Upper lobe of left lung (tissue), 6 donors: ENCODE results near the gene TMEM51. TPM values are rescaled to one million over a fixed set of nuclear protein-coding genes. Genes with fewer than 3 reads are reported as not detected.

Experiments
- ATAC-seq, 2 donors: fragments of 200-7000 bp; cut with Tn5 transposase; one replicate each; pipeline ENCODE4 v1.9.1; 2022; ENCODE audit warnings: mild to moderate bottlenecking in 2 of 2, moderate library complexity in 2 of 2; ENCODE audit not compliant: low FRiP score in 2 of 2
- DNase-seq, 2 donors: peaks; one replicate each; pipeline ENCODE4 v3.0.0-alpha.2; 2019 to 2020
- H3K27ac ChIP-seq, 4 donors: fragments of 200-600 bp; sonication (generic); one replicate each; pipeline ENCODE4 v1.5.1; 2016 to 2019
- H3K27me3 ChIP-seq, 4 donors: fragments of 200-600 bp; sonication (generic); one replicate each; pipeline ENCODE4 v1.5.1; 2017 to 2019
- H3K36me3 ChIP-seq, 4 donors: fragments of 200-600 bp; sonication (generic); one replicate each; pipeline ENCODE4 v1.5.1; 2016 to 2019
- H3K4me1 ChIP-seq, 4 donors: fragments of 200-600 bp; sonication (generic); one replicate each; pipeline ENCODE4 v1.5.1; 2018 to 2019
- H3K4me3 ChIP-seq, 4 donors: fragments of 200-600 bp; sonication (generic); one replicate each; pipeline ENCODE4 v1.5.1; 2017 to 2019; ENCODE audit warnings: mild to moderate bottlenecking in 2 of 4, moderate library complexity in 1 of 4
- H3K9me3 ChIP-seq, 4 donors: fragments of 200-600 bp; sonication (generic); one replicate each; pipeline ENCODE4 v1.5.1; 2018 to 2019
- CTCF ChIP-seq, 6 experiments: fragments of 450-650 bp in 4 of 6; fragments of 200-600 bp in 2 of 6; sonication (generic) in 2 of 6; IDR thresholded peaks; one replicate each; pipeline ENCODE4 v1.5.1; 2016 to 2019; ENCODE audit warnings: antibody characterized with exemption in 6 of 6
- EP300 ChIP-seq, 4 donors: sonication (generic); formaldehyde crosslinking; IDR thresholded peaks; one replicate each; pipeline ENCODE4 v1.5.1; 2017; ENCODE audit warnings: antibody characterized with exemption in 4 of 4, control low read depth in 2 of 4
- POLR2A ChIP-seq, 4 donors: fragments of 450-650 bp; IDR thresholded peaks; one replicate each; pipeline ENCODE4 v1.5.1; 2016 to 2017; ENCODE audit warnings: antibody characterized with exemption in 4 of 4, mild to moderate bottlenecking in 2 of 4
- POLR2AphosphoS5 ChIP-seq, 2 donors: sonication (generic); formaldehyde crosslinking; IDR thresholded peaks; one replicate each; pipeline ENCODE4 v1.5.1; 2017; ENCODE audit warnings: antibody characterized with exemption in 2 of 2
- WGBS, 2 donors: methylation state at CpG; one replicate each; pipeline ENCODE4 v1.1.5; 2017 to 2018; 5-methylcytosine and 5-hydroxymethylcytosine counted together
- total RNA-seq, 6 donors: library from RNA; depleted of rRNA in 4 of 6; stranded (reverse); fragments of >200 nt in 4 of 6; gene quantifications; one replicate each; pipeline versions ENCODE4 v1.1.0 to v1.2.1, GENCODE V29; 2016 to 2021
- donor health status: DM: no; HTN: no; CAD: no; lungs with moderate emphysema.
- donor health status: DM: no; HTN: yes; CAD: no; lungs with severe emphysema.

Gene TMEM51
- total RNA-seq, 6 donors from 2014 or later, result 6.3 to 22.4 (median 14.6) TPM

- no peaks in the 10 kb centered on the region for H3K36me3 ChIP-seq
- TF ChIP-seq POLR2A (IDR thresholded peaks at IDR 0.05), result no peak
- no peak for TF ChIP-seq CTCF (IDR thresholded peaks at IDR 0.05)
- no peak for TF ChIP-seq POLR2AphosphoS5 (IDR thresholded peaks at IDR 0.05)
- TF ChIP-seq EP300 (IDR thresholded peaks at IDR 0.05), result no peak
- H3K9me3 ChIP-seq, result no peaks in the 10 kb centered on the region
- ATAC-seq (no peak), DNase-seq (peak in 1 of 2 donors; percentile 56)
- peaks cover 8 to 22% (median 18%) of the 10 kb centered on the region in 4 donors for H3K4me1 ChIP-seq
- no peak overlapping the region for H3K27ac ChIP-seq
- WGBS, 2 donors, result 83 to 91% methylated on average over 3 to 12 of the region's 12 CpGs
- H3K4me3 ChIP-seq, result no peak overlapping the region
- no peaks in the 10 kb centered on the region for H3K27me3 ChIP-seq
Observed at GRCh38 chr1:15192916-15193550, 39.5 kb downstream of the TMEM51 start.

- peaks cover 0 to 17% (median 6%) of the 10 kb centered on the region in 4 donors for H3K4me1 ChIP-seq
- 72 to 78% methylated on average over 4 to 9 of the region's 9 CpGs for WGBS, 2 donors
- no peak overlapping the region for H3K4me3 ChIP-seq
- no peaks in the 10 kb centered on the region for H3K9me3 ChIP-seq
- peaks cover 0 to 3% (median 0%) of the 10 kb centered on the region in 4 donors for H3K36me3 ChIP-seq
- TF ChIP-seq EP300 (IDR thresholded peaks at IDR 0.05), result no peak
- no peak for TF ChIP-seq POLR2AphosphoS5 (IDR thresholded peaks at IDR 0.05)
- no peak for TF ChIP-seq POLR2A (IDR thresholded peaks at IDR 0.05)
- no peak for TF ChIP-seq CTCF (IDR thresholded peaks at IDR 0.05)
- no peaks in the 10 kb centered on the region for H3K27me3 ChIP-seq
- H3K27ac ChIP-seq, result no peak overlapping the region
- no peak for DNase-seq
- ATAC-seq, result no peak
Observed at GRCh38 chr1:15195420-15196052, 42.0 kb downstream of the TMEM51 start.

GRCh38 chr1:15196069-15196468 lies 42.5 kb downstream of the TMEM51 start:
- TF ChIP-seq POLR2AphosphoS5 (IDR thresholded peaks at IDR 0.05) (no peak), CTCF (IDR thresholded peaks at IDR 0.05) (no peak), POLR2A (IDR thresholded peaks at IDR 0.05) (no peak), EP300 (IDR thresholded peaks at IDR 0.05) (no peak)
- WGBS, 2 donors, result 79 to 87% methylated on average over 9 of the region's 9 CpGs
- DNase-seq (no peak), ATAC-seq (no peak)
- no peaks in the 10 kb centered on the region for H3K27me3 ChIP-seq
- H3K4me3 ChIP-seq, result no peak overlapping the region
- no peaks in the 10 kb centered on the region for H3K9me3 ChIP-seq
- H3K36me3 ChIP-seq, result peaks cover 0 to 3% (median 0%) of the 10 kb centered on the region in 4 donors
- peaks cover 3 to 20% (median 11%) of the 10 kb centered on the region in 4 donors for H3K4me1 ChIP-seq
- H3K27ac ChIP-seq, result no peak overlapping the region

GRCh38 chr1:15196807-15197530 lies 43.4 kb downstream of the TMEM51 start:
- no peaks in the 10 kb centered on the region for H3K9me3 ChIP-seq
- peak in 1 of 2 donors; percentile 74 for DNase-seq
- peaks cover 7 to 27% (median 14%) of the 10 kb centered on the region in 4 donors for H3K4me1 ChIP-seq
- ATAC-seq, result peak; percentile 7 to 87
- 55 to 84% methylated on average over 8 of the region's 8 CpGs for WGBS, 2 donors
- no peak for TF ChIP-seq CTCF (IDR thresholded peaks at IDR 0.05)
- TF ChIP-seq EP300 (IDR thresholded peaks at IDR 0.05), result no peak
- TF ChIP-seq POLR2A (IDR thresholded peaks at IDR 0.05), result no peak
- no peak for TF ChIP-seq POLR2AphosphoS5 (IDR thresholded peaks at IDR 0.05)
- H3K4me3 ChIP-seq, result no peak overlapping the region
- H3K27ac ChIP-seq, result no peak overlapping the region
- H3K27me3 ChIP-seq, result no peaks in the 10 kb centered on the region
- peaks cover 0 to 3% (median 0%) of the 10 kb centered on the region in 4 donors for H3K36me3 ChIP-seq
